A673 (cell line): ENCODE measurements around the gene SLC4A4.

Experiments used
- EZH2 ChIP-seq: fragments of 200-600 bp; sonication (generic); IDR thresholded peaks from 2 replicates; pipeline ENCODE4 v1.6.1; 2017; ENCODE audit warnings: borderline replicate concordance, low read depth, mild to moderate bottlenecking, mixed read lengths, antibody characterized with exemption, low read length; ENCODE audit not compliant: poor library complexity, severe bottlenecking
- TF ChIP-seq, protein P1 (sequence below): fragments of 300-800, 200-600 bp; sonication (generic); conservative IDR thresholded peaks from 2 replicates; pipeline ENCODE4 v1.5.1; 2017; ENCODE audit warnings: low read depth, mild to moderate bottlenecking, antibody characterized with exemption, low read length, moderate library complexity, mixed read lengths

DNA sequence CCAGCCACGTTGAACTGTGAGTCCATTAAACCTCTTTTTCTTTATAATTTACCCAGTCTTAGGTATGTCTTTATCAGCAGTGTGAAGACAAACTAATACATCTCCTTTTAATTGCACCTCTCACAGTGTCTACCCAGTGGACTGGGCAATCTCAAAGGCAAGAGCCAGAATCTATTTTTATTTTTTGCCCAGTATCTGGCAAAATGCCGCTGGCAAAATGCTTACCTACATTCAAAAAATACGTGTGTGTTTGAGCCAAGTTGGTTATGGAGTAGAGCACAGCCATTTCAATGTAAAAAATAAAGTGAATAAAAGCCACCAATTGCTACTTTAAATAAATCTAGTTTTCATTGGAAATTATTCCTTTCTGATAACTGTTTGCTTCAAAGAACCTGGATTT, 245.2 kb downstream of the SLC4A4 start:
- TF ChIP-seq, protein P1, sequence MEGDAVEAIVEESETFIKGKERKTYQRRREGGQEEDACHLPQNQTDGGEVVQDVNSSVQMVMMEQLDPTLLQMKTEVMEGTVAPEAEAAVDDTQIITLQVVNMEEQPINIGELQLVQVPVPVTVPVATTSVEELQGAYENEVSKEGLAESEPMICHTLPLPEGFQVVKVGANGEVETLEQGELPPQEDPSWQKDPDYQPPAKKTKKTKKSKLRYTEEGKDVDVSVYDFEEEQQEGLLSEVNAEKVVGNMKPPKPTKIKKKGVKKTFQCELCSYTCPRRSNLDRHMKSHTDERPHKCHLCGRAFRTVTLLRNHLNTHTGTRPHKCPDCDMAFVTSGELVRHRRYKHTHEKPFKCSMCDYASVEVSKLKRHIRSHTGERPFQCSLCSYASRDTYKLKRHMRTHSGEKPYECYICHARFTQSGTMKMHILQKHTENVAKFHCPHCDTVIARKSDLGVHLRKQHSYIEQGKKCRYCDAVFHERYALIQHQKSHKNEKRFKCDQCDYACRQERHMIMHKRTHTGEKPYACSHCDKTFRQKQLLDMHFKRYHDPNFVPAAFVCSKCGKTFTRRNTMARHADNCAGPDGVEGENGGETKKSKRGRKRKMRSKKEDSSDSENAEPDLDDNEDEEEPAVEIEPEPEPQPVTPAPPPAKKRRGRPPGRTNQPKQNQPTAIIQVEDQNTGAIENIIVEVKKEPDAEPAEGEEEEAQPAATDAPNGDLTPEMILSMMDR = no peak
- no peak for TF ChIP-seq EZH2
